GM18951 (cell line): Measurements from ENCODE around the gene MEI1.
A peak's percentile ranks its signal among the peaks of the same experiment; 100 is the strongest.

Source experiments
- POLR2A ChIP-seq: IDR thresholded peaks from 4 replicates; pipeline ENCODE4 v1.6.1; 2011; ENCODE audit warnings: mild to moderate bottlenecking; ENCODE audit not compliant: insufficient read length, insufficient read depth; ENCODE audit errors: extremely low read depth
- in situ Hi-C: fragments of 300-500 bp; cut with MboI; formaldehyde crosslinking; loops from one replicate; pipeline ENCODE4 v1.12.0; 2022; ENCODE audit warnings: low sequenced_read_pairs, mixed read lengths, inconsistent platforms; ENCODE audit not compliant: unreplicated experiment

The MEI1 gene

GRCh38 chr22:41799486-41800347 lies 100.4 kb downstream of the MEI1 start:
- TF ChIP-seq POLR2A = no peak
- in situ Hi-C loops = no loop called here

GRCh38 chr22:41800348-41801146 lies 101.2 kb downstream of the MEI1 start, which contains the start of gene CCDC134:
Gene CCDC134, plus strand, starts transcription at chr22:41800679. Its CDS starts 8,212 bp downstream, at chr22:41808891.
- in situ Hi-C loops = no loop called here
- TF ChIP-seq POLR2A = peak; percentile 97

GRCh38 chr22:41801147-41801819 lies 102.0 kb downstream of the MEI1 start:
- in situ Hi-C loops = no loop called here
- no peak for TF ChIP-seq POLR2A

- TF ChIP-seq POLR2A = no peak
- in situ Hi-C loops = no loop called here
Measured at GRCh38 chr22:41801886-41802285, 102.6 kb downstream of the MEI1 start.

GRCh38 chr22:41805639-41806038 lies 106.3 kb downstream of the MEI1 start:
- in situ Hi-C loops = no loop called here
- no peak for TF ChIP-seq POLR2A

GRCh38 chr22:41808400-41808799 lies 109.1 kb downstream of the MEI1 start:
- no peak for TF ChIP-seq POLR2A
- in situ Hi-C loops = no loop called here

- TF ChIP-seq POLR2A = no peak
- in situ Hi-C loops = loop anchor here (10.0 kb wide), 1 partner anchor 135 kb away; the partner anchor contains the start of gene CENPM
Measured at GRCh38 chr22:41810022-41810421, 110.7 kb downstream of the MEI1 start.

GRCh38 chr22:41812805-41813545 lies 113.7 kb downstream of the MEI1 start:
- in situ Hi-C loops = loop anchor here (10.0 kb wide), 1 partner anchor 132 kb away; the partner anchor contains the start of gene CENPM
- no peak for TF ChIP-seq POLR2A

- in situ Hi-C loops = loop anchor here (10.0 kb wide), 1 partner anchor 131 kb away; the partner anchor contains the start of gene CENPM
- TF ChIP-seq POLR2A = no peak
Measured at GRCh38 chr22:41813726-41814410, 114.6 kb downstream of the MEI1 start.

- in situ Hi-C loops = loop anchor here (10.0 kb wide), 1 partner anchor 129 kb away; the partner anchor contains the start of gene CENPM
- no peak for TF ChIP-seq POLR2A
Measured at GRCh38 chr22:41815716-41816115, 116.4 kb downstream of the MEI1 start.

- no peak for TF ChIP-seq POLR2A
- in situ Hi-C loops = loop anchor here (10.0 kb wide), 1 partner anchor 129 kb away; the partner anchor contains the start of gene CENPM
Measured at GRCh38 chr22:41816241-41816640, 116.9 kb downstream of the MEI1 start.
